ENCODE results near the gene PRDM16.

- TF ChIP-seq CTCF (conservative IDR thresholded peaks at IDR 0.05; ENCODE audit: low read length) = no peak
- TF ChIP-seq EZH2phosphoT487 (IDR thresholded peaks at IDR 0.05; ENCODE audit: borderline replicate concordance, low read depth, low read length) = no peak
Measured at GRCh38 chr1:3093898-3094626, 25.1 kb downstream of the PRDM16 start.
